Mesothelial cell of epicardium (in vitro differentiated cells): ENCODE measurements around the gene DMWD. TPM values are rescaled to one million over a fixed set of nuclear protein-coding genes. Genes with fewer than 3 reads are reported as not detected.

ENCODE experiments used
- DNase-seq, 2 experiments: peaks; one replicate each; pipeline ENCODE4 v3.0.0; 2021; ENCODE audit warnings: low spot score in 2 of 2; ENCODE audit not compliant: unreplicated experiment in 2 of 2
- H3K27ac Mint-ChIP-seq: 2 replicates; pipeline ENCODE4 v1.8.0; 2021; ENCODE audit warnings: mixed read lengths
- H3K27me3 Mint-ChIP-seq: 2 replicates; pipeline ENCODE4 v1.8.0; 2021; ENCODE audit warnings: low read depth, mixed read lengths
- H3K36me3 Mint-ChIP-seq: 2 replicates; pipeline ENCODE4 v1.8.0; 2021; ENCODE audit warnings: mixed read lengths
- H3K4me1 Mint-ChIP-seq: 2 replicates; pipeline ENCODE4 v1.8.0; 2021; ENCODE audit warnings: mixed read lengths
- H3K4me3 Mint-ChIP-seq: 2 replicates; pipeline ENCODE4 v1.8.0; 2021; ENCODE audit warnings: mild to moderate bottlenecking, moderate library complexity, mixed read lengths
- H3K9me3 Mint-ChIP-seq: 2 replicates; pipeline ENCODE4 v1.8.0; 2021; ENCODE audit warnings: mixed read lengths
- total RNA-seq: library from RNA; stranded (reverse); gene quantifications from 3 replicates; pipeline ENCODE4 v1.2.1, GENCODE V29; 2021
- TF ChIP-seq, protein P1 (sequence below): fragments of 200-600 bp; sonication (generic); IDR thresholded peaks from one replicate; pipeline ENCODE4 v1.5.0; 2021; ENCODE audit warnings: antibody characterized with exemption; ENCODE audit not compliant: unreplicated experiment

Gene DMWD
- total RNA-seq, 1 donor from 2014 or later, result 120 TPM

DNA sequence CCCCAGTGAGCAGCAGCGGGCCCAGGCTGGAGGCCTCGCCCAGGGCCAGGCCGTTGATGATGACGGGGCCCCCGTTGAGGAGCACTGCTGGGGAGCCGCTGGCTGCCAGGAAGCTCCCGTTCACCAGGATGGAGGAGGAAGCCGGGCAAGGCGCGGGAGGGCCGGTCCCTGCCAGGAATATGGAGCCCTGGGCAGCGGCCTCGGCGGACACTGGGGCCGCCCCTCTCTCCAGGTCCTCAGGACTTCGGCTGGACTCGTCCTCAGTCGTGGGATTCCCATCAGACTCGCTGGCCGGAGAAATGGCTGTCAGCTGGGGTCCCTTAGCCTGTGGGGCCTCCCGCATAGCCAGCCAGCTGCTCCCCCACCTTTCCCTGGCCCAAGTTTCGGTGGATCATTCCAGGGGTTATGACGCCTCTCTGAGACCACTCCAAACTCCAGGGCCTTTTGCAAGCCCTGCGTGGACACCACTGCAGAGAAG, 25.7 kb downstream of the DMWD start:
- peaks cover 2% of the 10 kb centered on the region for H3K36me3 Mint-ChIP-seq
- peaks cover 1% of the 10 kb centered on the region for H3K27me3 Mint-ChIP-seq
- H3K4me3 Mint-ChIP-seq, result peak overlapping the region; percentile 87
- H3K9me3 Mint-ChIP-seq, result no peaks in the 10 kb centered on the region
- peak overlapping the region; percentile 97 for H3K27ac Mint-ChIP-seq
- TF ChIP-seq, protein P1, sequence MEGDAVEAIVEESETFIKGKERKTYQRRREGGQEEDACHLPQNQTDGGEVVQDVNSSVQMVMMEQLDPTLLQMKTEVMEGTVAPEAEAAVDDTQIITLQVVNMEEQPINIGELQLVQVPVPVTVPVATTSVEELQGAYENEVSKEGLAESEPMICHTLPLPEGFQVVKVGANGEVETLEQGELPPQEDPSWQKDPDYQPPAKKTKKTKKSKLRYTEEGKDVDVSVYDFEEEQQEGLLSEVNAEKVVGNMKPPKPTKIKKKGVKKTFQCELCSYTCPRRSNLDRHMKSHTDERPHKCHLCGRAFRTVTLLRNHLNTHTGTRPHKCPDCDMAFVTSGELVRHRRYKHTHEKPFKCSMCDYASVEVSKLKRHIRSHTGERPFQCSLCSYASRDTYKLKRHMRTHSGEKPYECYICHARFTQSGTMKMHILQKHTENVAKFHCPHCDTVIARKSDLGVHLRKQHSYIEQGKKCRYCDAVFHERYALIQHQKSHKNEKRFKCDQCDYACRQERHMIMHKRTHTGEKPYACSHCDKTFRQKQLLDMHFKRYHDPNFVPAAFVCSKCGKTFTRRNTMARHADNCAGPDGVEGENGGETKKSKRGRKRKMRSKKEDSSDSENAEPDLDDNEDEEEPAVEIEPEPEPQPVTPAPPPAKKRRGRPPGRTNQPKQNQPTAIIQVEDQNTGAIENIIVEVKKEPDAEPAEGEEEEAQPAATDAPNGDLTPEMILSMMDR, result no peak
- peaks cover 29% of the 10 kb centered on the region for H3K4me1 Mint-ChIP-seq
- no peak for DNase-seq

DNA sequence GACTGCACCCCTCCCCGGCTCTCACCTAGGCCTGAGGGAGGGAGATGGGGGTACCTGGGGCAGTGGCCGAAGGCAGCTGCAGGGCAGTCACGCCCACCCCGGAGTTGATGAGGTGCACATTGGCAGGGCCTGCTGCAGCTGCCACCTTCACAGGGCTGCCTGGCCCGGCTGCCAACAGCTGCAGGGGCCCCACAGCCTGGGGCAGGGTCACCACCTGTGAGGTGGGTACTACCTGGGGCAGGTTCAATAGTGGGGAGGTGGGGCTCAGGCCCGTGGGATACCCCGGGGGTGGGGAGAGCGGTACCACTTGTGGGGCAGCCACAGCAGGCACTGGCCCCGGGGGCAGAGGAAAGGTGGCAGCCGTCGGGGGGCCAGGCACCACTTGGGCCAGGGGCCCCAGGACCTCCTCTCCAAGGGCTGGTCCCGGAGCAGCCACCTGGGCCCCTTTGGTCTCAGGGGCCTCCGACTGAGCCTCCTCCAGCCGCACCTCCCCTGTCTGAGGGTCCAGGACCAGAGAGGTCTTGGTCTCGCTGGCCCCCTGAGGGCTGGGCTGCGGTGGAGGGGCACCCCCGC, 26.3 kb downstream of the DMWD start:
- H3K27me3 Mint-ChIP-seq, result peaks cover 1% of the 10 kb centered on the region
- H3K36me3 Mint-ChIP-seq, result peaks cover 2% of the 10 kb centered on the region
- no peaks in the 10 kb centered on the region for H3K9me3 Mint-ChIP-seq
- H3K27ac Mint-ChIP-seq, result no peak overlapping the region
- TF ChIP-seq, protein P1, result no peak
- peak overlapping the region; percentile 54 for H3K4me3 Mint-ChIP-seq
- DNase-seq, result no peak
- peaks cover 29% of the 10 kb centered on the region for H3K4me1 Mint-ChIP-seq

DNA sequence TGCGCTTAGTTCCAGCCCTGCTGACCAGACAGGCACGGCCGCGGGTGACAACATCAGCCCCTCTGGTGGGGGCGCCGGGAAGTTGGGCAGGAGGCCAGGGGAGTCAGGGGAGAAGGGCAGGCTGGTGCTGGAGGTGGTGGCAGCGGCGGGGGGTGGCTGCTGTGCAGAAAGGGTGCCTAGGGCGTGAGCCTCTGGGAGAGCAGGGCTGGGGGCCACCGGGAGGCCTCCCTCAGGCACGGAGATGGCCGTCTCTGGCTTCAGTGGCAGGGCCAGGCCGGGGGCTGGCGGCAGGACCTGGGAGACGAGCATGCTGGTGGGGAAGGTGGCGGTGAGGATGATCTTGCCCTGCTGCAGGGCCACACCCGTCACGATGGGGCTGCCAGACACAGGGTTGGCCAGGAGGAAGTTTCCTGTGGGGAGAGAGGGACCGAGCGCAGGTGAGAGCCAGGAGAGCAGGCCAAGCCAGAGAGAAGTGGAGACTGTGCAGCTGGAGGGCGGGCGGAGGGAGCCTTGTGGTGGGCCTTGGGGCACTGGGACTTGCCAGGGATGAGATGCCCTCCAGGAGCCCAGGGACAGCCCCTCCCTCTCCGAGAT, 26.8 kb downstream of the DMWD start:
- TF ChIP-seq, protein P1, result no peak
- peaks cover 1% of the 10 kb centered on the region for H3K27me3 Mint-ChIP-seq

GRCh38 chr19:45764945-45765701, 27.5 kb downstream of the DMWD start:
- H3K9me3 Mint-ChIP-seq, result no peaks in the 10 kb centered on the region
- no peak for DNase-seq
- H3K27me3 Mint-ChIP-seq, result peaks cover 1% of the 10 kb centered on the region
- H3K36me3 Mint-ChIP-seq, result peaks cover 2% of the 10 kb centered on the region
- peaks cover 25% of the 10 kb centered on the region for H3K4me1 Mint-ChIP-seq
- peak overlapping the region; percentile 53 for H3K4me3 Mint-ChIP-seq
- peak overlapping the region; percentile 89 for H3K27ac Mint-ChIP-seq
- TF ChIP-seq, protein P1, result no peak

More for the DNA sequence above, 26.8 kb downstream of the DMWD start:
- peak overlapping the region; percentile 54 for H3K4me3 Mint-ChIP-seq
- H3K4me1 Mint-ChIP-seq, result peaks cover 25% of the 10 kb centered on the region
- no peaks in the 10 kb centered on the region for H3K9me3 Mint-ChIP-seq
- H3K36me3 Mint-ChIP-seq, result peaks cover 2% of the 10 kb centered on the region
- peak overlapping the region; percentile 77 for H3K27ac Mint-ChIP-seq
- no peak for DNase-seq

- Mint-ChIP-seq H3K4me3 (peak overlapping the region; percentile 53), H3K9me3 (no peaks in the 10 kb centered on the region), H3K27ac (peak overlapping the region; percentile 89), H3K4me1 (peaks cover 25% of the 10 kb centered on the region), H3K36me3 (peaks cover 2% of the 10 kb centered on the region), H3K27me3 (peaks cover 1% of the 10 kb centered on the region)
- DNase-seq, result no peak
- TF ChIP-seq, protein P1, result no peak
These were observed 28.2 kb downstream of the DMWD start for GRCh38 chr19:45764475-45764874.
